ENCODE results near the gene KRT31. TPM values are rescaled to one million over a fixed set of nuclear protein-coding genes. Genes with fewer than 3 reads are reported as not detected.

Gene KRT31
- total RNA-seq, 2 donors from 2014 or later: not detected

DNA sequence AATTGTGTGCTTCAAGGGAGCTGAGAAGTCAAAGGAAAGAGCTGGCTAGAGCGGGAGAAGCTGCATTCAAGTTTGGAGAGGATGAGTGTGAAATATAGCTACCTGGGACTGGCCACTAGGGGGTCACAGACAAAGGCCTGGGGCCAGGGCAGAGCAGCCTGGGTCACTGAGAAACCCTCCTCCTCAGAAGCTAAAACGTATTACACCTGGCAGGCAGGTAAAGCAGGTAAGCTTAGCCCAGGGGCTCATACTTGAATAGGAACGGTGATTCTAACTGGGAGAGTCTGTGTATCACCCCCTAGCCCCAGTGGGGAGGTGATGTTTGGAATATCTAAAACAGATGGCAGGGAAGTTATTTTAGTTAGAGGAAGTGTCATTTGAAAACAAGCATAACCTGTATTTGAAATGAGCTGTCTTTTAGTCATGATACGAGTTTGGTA lies 20.2 kb upstream of the KRT31 start:
- Histone ChIP-seq H3K9me3 (no peaks in the 10 kb centered on the region), H3K9ac (ENCODE audit: low read depth in 2 of 2, low read length in 2 of 2) (no peak overlapping the region), H3K27me3 (no peaks in the 10 kb centered on the region), H3K27ac (no peak overlapping the region), H3K4me1 (no peaks in the 10 kb centered on the region), H3K36me3 (no peaks in the 10 kb centered on the region), H3K4me3 (no peak overlapping the region)
- TF ChIP-seq, protein P1, sequence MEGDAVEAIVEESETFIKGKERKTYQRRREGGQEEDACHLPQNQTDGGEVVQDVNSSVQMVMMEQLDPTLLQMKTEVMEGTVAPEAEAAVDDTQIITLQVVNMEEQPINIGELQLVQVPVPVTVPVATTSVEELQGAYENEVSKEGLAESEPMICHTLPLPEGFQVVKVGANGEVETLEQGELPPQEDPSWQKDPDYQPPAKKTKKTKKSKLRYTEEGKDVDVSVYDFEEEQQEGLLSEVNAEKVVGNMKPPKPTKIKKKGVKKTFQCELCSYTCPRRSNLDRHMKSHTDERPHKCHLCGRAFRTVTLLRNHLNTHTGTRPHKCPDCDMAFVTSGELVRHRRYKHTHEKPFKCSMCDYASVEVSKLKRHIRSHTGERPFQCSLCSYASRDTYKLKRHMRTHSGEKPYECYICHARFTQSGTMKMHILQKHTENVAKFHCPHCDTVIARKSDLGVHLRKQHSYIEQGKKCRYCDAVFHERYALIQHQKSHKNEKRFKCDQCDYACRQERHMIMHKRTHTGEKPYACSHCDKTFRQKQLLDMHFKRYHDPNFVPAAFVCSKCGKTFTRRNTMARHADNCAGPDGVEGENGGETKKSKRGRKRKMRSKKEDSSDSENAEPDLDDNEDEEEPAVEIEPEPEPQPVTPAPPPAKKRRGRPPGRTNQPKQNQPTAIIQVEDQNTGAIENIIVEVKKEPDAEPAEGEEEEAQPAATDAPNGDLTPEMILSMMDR (IDR thresholded peaks at IDR 0.05): peak; percentile 33
- DNase-seq: no peak
- intact Hi-C loops (cut with DNase I): no loop called here

DNA sequence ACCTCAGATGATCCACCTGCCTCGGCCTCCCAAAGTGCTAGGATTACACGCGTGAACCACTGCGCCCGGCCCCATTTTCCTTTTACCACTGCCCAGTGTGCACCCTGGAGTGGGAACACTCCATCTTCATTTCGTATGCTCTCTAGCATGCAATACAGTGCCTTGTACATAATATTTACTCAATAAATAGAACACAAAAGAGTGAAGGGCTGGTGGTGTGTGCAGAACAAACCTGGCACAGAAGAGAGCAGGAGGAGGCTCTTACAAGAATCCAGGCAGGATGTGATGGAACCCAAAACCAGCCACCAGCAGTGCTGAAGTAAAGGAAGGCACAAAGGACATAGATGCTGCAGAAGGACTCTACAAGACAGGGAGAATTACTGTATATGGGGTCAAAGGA lies 19.7 kb upstream of the KRT31 start:
- H3K27me3 ChIP-seq: no peaks in the 10 kb centered on the region
- H3K36me3 ChIP-seq: no peaks in the 10 kb centered on the region
- no peaks in the 10 kb centered on the region for H3K4me1 ChIP-seq
- no peak overlapping the region for H3K9ac ChIP-seq (ENCODE audit: low read depth in 2 of 2, low read length in 2 of 2)
- H3K9me3 ChIP-seq: no peaks in the 10 kb centered on the region
- H3K27ac ChIP-seq: no peak overlapping the region
- intact Hi-C loops (cut with DNase I): no loop called here
- H3K4me3 ChIP-seq: no peak overlapping the region
- TF ChIP-seq, protein P1 (IDR thresholded peaks at IDR 0.05): no peak
- DNase-seq: no peak

DNA sequence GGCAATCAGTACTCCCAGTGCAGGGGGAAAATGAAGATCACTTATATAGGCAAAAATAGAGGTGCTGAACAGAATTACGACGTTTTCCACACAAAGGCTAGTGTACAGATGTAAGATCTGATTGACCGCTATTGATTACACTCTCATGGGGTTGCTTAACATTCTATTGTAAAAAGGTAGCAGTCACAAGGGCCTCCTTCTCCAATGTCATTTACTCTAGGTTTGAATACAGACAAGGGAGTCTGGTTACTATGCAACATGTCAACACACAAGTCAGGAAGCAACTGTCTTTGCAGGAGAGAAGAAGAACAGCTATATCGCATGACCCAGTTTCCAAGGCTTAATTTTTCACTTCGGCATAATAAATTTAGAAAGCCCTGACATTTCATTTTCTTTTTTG lies 19.1 kb upstream of the KRT31 start:
- Histone ChIP-seq H3K4me3 (no peak overlapping the region), H3K9me3 (no peaks in the 10 kb centered on the region), H3K4me1 (no peaks in the 10 kb centered on the region), H3K27me3 (no peaks in the 10 kb centered on the region), H3K9ac (ENCODE audit: low read depth in 2 of 2, low read length in 2 of 2) (no peak overlapping the region), H3K36me3 (no peaks in the 10 kb centered on the region), H3K27ac (no peak overlapping the region)
- intact Hi-C loops (cut with DNase I): no loop called here
- no peak for DNase-seq
- TF ChIP-seq, protein P1 (IDR thresholded peaks at IDR 0.05): no peak

DNA sequence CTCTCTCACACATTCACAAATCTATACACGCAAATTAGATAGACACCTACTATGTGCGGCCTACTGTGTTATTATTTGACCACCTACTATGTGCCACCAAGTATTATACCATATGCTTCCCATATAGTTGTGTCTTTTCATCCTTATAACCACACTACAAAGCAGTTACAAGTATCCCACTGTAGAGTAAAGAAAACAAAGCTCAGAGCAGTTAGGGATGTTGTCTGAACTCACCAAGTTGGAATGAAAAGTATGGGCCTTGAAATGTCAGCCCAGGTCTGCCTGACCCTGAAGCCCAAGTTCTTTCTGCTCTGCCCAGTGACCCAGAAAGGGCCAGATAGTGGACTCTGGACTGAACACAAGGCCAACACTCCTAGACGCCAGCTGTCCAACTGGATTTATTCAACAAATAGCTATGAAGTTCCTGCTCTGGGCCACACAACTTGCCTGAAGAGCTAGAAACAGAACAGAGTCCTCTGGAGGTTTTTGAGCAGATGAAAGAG lies 18.5 kb upstream of the KRT31 start:
- H3K4me1 ChIP-seq: no peaks in the 10 kb centered on the region
- H3K9ac ChIP-seq (ENCODE audit: low read depth in 2 of 2, low read length in 2 of 2): no peak overlapping the region
- no peak for DNase-seq
- no peak overlapping the region for H3K4me3 ChIP-seq
- no peak overlapping the region for H3K27ac ChIP-seq
- intact Hi-C loops (cut with DNase I): no loop called here
- no peaks in the 10 kb centered on the region for H3K9me3 ChIP-seq
- TF ChIP-seq, protein P1 (IDR thresholded peaks at IDR 0.05): no peak
- H3K36me3 ChIP-seq: no peaks in the 10 kb centered on the region
- no peaks in the 10 kb centered on the region for H3K27me3 ChIP-seq

DNA sequence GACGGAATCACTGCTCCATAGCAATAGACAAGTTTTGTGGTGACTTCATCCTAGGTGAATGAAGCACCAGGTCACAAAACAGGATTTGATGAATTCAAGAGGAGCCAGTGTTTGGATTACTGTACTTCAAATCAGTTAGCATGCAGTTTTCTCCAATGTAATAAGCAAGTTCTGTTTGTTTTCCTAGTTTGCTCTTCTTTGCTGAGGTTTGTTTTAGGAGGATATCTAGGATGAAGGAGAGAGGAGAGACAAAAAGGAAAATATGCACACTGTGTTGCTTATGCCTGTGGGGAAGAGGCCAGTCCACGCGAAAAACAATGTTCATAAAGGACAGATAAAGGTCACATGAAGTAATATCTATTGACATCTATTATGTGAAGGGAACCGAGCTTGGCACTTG lies 18.0 kb upstream of the KRT31 start:
- Histone ChIP-seq H3K27ac (no peak overlapping the region), H3K9me3 (no peaks in the 10 kb centered on the region), H3K36me3 (no peaks in the 10 kb centered on the region), H3K27me3 (no peaks in the 10 kb centered on the region), H3K9ac (ENCODE audit: low read depth in 2 of 2, low read length in 2 of 2) (no peak overlapping the region), H3K4me1 (no peaks in the 10 kb centered on the region), H3K4me3 (no peak overlapping the region)
- no peak for DNase-seq
- intact Hi-C loops (cut with DNase I): no loop called here
- TF ChIP-seq, protein P1 (IDR thresholded peaks at IDR 0.05): no peak

All from colonic mucosa (tissue), 4 donors.